GM18526 (cell line): Measurements from ENCODE around the gene CELF4.

ENCODE experiments used
- POLR2A ChIP-seq: IDR thresholded peaks from 3 replicates; pipeline ENCODE4 v1.6.1; 2011; ENCODE audit not compliant: insufficient read length; ENCODE audit errors: extremely low read depth

The CELF4 gene

GRCh38 chr18:37483221-37483971 is 82.2 kb downstream of the CELF4 start:
- TF ChIP-seq POLR2A: no peak

GRCh38 chr18:37482433-37482832 is 83.2 kb downstream of the CELF4 start:
- TF ChIP-seq POLR2A: no peak

- TF ChIP-seq POLR2A: no peak
Observed at GRCh38 chr18:37482002-37482401, 83.6 kb downstream of the CELF4 start.

GRCh38 chr18:37481491-37481890 is 84.1 kb downstream of the CELF4 start:
- TF ChIP-seq POLR2A: no peak

- TF ChIP-seq POLR2A: no peak
Observed at GRCh38 chr18:37481072-37481471, 84.5 kb downstream of the CELF4 start.

- TF ChIP-seq POLR2A: no peak
Observed at GRCh38 chr18:37476611-37477295, 88.8 kb downstream of the CELF4 start.

GRCh38 chr18:37476182-37476581 is 89.4 kb downstream of the CELF4 start:
- no peak for TF ChIP-seq POLR2A

- TF ChIP-seq POLR2A: no peak
Observed at GRCh38 chr18:37473195-37473840, 92.3 kb downstream of the CELF4 start.

GRCh38 chr18:37471637-37472036 is 94.0 kb downstream of the CELF4 start:
- TF ChIP-seq POLR2A: no peak

- TF ChIP-seq POLR2A: no peak
Observed at GRCh38 chr18:37470986-37471385, 94.6 kb downstream of the CELF4 start.

- TF ChIP-seq POLR2A: no peak
Observed at GRCh38 chr18:37467002-37467662, 98.5 kb downstream of the CELF4 start.

- no peak for TF ChIP-seq POLR2A
Observed at GRCh38 chr18:37465958-37466357, 99.6 kb downstream of the CELF4 start.

GRCh38 chr18:37464257-37464656 is 101.3 kb downstream of the CELF4 start:
- no peak for TF ChIP-seq POLR2A

GRCh38 chr18:37460604-37461003 is 105.0 kb downstream of the CELF4 start:
- no peak for TF ChIP-seq POLR2A

- TF ChIP-seq POLR2A: no peak
Observed at GRCh38 chr18:37458697-37459096, 106.9 kb downstream of the CELF4 start.

GRCh38 chr18:37457753-37458152 is 107.8 kb downstream of the CELF4 start:
- no peak for TF ChIP-seq POLR2A

- no peak for TF ChIP-seq POLR2A
Observed at GRCh38 chr18:37457341-37457740, 108.3 kb downstream of the CELF4 start.
